Measurements from ENCODE around the gene PQBP1.

DNA sequence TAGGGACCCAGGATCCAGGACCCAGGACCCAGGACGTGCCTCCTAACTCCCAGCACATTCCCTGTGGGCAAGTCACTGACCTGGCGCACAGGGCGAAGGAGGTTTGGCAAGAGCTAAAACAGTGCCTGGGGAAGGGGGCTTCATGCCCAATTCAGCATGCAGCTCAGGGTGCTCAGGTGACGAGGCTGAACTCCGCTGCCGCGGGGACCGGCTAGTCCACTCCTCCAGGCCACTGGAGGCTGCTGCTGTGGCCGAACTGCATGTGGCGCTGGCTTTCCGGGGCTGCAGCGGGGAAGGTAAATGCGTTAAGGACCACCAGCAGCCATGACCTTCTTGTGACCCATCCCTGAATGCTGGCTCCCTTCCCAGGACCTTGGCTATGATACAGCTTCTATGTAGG is 26.0 kb downstream of the PQBP1 start:
- TF ChIP-seq CTCF (IDR thresholded peaks at IDR 0.05 in 4 of 5, conservative IDR thresholded peaks at IDR 0.05 in 1 of 5) = no peak
- no peak for TF ChIP-seq POLR2A (IDR thresholded peaks at IDR 0.05)
